22Rv1 (cell line): ENCODE data around the gene ABHD16B.

ENCODE experiments used
- ZFX ChIP-seq: fragments of 450-650 bp; IDR thresholded peaks from 2 replicates; pipeline ENCODE4 v1.6.1; 2017; ENCODE audit warnings: antibody characterized with exemption, borderline replicate concordance
- TF ChIP-seq, protein P1 (sequence below): fragments of 450-650 bp; IDR thresholded peaks from 2 replicates; pipeline ENCODE4 v1.5.1; 2017; ENCODE audit warnings: mild to moderate bottlenecking

DNA sequence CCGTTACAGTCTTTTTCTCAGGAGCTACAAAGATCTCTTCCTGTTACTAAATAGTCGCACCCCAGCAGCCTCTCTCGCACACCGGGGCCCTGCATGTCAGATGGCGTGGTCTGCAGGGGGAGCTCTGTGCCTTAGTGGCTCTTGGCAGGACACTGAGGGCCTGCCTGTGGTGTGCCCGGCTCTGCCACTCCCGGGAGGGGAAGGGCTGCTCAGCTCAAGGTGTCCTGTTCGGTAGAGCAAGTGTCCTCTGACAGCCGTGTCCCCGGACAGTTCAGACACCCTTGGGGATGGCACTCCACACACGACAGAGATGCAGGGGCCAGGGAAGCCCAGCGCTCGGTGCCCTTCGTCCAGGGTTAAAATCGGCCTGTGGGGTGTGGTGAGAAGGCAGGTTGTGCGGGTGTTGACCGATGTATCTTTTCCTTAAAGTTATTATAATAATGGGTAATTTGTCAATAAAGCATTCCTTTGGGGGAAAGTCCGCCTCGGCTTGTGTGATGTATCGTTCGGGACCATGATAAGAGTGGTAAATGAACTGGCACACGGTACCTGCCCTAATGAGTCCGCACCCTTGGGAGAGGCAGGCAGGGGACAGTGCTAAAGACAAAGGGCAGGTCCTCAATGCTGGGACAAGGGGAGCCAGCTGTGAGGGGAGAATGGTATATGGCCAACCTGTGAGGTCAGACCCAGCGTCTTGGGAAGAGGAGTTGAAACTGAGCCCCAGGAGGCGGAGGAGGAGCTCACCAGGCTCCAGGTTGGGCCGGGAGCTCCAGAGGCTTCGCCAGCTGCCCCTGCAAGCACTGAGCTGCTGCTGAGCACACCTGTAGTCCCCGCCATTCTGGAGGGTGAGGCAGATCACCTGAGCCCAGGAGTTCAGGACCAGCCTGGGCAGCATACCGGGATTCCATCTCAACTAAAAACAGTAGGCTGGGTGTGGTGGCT is 30.0 kb downstream of the ABHD16B start:
- TF ChIP-seq, protein P1, sequence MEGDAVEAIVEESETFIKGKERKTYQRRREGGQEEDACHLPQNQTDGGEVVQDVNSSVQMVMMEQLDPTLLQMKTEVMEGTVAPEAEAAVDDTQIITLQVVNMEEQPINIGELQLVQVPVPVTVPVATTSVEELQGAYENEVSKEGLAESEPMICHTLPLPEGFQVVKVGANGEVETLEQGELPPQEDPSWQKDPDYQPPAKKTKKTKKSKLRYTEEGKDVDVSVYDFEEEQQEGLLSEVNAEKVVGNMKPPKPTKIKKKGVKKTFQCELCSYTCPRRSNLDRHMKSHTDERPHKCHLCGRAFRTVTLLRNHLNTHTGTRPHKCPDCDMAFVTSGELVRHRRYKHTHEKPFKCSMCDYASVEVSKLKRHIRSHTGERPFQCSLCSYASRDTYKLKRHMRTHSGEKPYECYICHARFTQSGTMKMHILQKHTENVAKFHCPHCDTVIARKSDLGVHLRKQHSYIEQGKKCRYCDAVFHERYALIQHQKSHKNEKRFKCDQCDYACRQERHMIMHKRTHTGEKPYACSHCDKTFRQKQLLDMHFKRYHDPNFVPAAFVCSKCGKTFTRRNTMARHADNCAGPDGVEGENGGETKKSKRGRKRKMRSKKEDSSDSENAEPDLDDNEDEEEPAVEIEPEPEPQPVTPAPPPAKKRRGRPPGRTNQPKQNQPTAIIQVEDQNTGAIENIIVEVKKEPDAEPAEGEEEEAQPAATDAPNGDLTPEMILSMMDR: no peak
- TF ChIP-seq ZFX: no peak
